DND-41 (cell line): ENCODE measurements around the gene PTPN9.

Source experiments
- EZH2 ChIP-seq: IDR thresholded peaks from 3 replicates; pipeline ENCODE4 v1.6.1; 2012; ENCODE audit warnings: borderline replicate concordance, low read depth, mild to moderate bottlenecking, moderate library complexity, low read length, inconsistent platforms; ENCODE audit not compliant: severe bottlenecking
- TF ChIP-seq, protein P1 (sequence below): IDR thresholded peaks from 2 replicates; pipeline ENCODE4 v1.5.1; 2012; ENCODE audit warnings: borderline replicate concordance, low read length, moderate library complexity, mild to moderate bottlenecking; ENCODE audit not compliant: poor library complexity, severe bottlenecking; ENCODE audit errors: extremely low read depth

DNA sequence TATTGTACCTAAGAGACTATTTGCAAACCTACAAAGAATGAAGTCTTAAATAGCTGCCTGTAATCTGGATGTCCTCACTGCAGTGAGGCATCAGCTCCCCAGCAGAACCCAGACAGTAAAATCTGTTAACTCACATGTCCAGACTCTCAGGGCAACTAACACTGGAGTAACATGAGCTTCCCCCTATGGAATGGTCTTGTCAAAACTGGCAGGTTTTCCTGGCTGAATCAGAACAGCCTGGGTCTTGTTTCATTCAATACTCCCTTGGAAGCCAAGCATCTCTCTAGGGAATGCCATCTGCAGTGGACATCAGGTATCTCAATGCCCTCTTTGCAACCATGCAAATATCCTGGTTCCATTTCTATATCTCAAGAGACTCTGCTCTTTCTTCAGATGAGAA lies 24.4 kb downstream of the PTPN9 start:
- TF ChIP-seq, protein P1, sequence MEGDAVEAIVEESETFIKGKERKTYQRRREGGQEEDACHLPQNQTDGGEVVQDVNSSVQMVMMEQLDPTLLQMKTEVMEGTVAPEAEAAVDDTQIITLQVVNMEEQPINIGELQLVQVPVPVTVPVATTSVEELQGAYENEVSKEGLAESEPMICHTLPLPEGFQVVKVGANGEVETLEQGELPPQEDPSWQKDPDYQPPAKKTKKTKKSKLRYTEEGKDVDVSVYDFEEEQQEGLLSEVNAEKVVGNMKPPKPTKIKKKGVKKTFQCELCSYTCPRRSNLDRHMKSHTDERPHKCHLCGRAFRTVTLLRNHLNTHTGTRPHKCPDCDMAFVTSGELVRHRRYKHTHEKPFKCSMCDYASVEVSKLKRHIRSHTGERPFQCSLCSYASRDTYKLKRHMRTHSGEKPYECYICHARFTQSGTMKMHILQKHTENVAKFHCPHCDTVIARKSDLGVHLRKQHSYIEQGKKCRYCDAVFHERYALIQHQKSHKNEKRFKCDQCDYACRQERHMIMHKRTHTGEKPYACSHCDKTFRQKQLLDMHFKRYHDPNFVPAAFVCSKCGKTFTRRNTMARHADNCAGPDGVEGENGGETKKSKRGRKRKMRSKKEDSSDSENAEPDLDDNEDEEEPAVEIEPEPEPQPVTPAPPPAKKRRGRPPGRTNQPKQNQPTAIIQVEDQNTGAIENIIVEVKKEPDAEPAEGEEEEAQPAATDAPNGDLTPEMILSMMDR = no peak
- TF ChIP-seq EZH2 = no peak
